ENCODE measurements around the gene SLC5A2.
A peak's percentile ranks its signal among the peaks of the same experiment; 100 is the strongest.
"Not testable (repeated sequence)": the region's sequence is repeated elsewhere in the genome, so short reads cannot be mapped to it uniquely, and the experiment has no call there.

SLC5A2 gene

GRCh38 chr16:31499928-31500327 is 17.0 kb downstream of the SLC5A2 start:
- no peak for DNase-seq

DNA sequence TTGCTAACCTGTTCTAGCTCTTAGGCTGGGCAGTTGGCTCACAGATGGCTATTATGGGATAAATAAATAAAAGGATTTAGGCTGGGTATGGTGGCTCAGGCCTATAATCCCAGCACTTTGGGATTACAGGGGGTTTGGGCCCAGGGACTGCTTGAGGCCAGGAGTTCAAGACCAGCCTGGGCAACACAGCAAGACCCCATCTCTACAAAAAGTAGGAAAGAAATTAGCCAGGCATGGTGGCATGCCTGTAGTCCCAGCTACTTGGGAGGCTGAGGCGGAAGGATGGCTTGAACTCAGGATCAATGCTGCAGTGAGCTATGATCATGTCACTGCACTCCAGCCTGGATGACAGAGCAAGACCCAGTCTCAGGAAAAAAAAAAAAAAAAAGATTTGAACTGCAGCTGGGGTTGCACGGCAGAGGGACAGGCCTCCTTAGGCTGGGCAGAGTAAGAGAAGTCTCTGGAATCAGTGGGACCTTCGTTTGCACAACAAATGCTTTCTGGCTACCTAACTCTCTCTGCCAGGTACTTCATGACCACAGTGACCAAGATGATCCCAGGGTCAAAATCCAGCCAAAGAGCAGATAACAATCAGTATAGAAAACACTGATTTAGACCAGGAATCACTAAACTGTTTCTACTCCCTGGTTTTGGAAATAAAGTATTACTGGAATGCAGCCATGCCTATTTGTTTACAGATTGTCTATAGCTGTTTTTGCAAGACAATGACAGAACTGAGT is 18.5 kb downstream of the SLC5A2 start:
- no peak for DNase-seq

- DNase-seq: no peak
Measured at GRCh38 chr16:31501966-31502348, 19.0 kb downstream of the SLC5A2 start.

GRCh38 chr16:31502981-31503380 is 20.1 kb downstream of the SLC5A2 start:
- no peak for DNase-seq

DNA sequence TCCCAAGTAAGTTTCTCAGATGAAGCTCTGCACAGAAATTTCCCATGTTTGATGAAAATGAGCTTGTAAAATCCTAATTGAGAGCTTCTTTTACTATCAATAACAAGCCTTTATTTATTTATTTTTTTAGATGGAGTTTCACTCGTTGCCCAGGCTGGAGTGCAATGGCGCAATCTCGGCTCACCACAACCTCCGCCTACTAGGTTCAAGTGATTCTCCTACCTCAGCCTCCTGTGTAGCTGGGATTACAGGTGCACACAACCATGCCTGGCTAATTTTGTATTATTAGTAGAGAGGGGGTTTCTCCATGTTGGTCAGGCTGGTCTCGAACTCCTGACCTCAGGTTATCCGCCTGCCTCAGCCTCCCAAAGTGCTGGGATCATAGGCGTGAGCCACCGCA is 20.6 kb downstream of the SLC5A2 start:
- DNase-seq: not testable (repeated sequence)

DNA sequence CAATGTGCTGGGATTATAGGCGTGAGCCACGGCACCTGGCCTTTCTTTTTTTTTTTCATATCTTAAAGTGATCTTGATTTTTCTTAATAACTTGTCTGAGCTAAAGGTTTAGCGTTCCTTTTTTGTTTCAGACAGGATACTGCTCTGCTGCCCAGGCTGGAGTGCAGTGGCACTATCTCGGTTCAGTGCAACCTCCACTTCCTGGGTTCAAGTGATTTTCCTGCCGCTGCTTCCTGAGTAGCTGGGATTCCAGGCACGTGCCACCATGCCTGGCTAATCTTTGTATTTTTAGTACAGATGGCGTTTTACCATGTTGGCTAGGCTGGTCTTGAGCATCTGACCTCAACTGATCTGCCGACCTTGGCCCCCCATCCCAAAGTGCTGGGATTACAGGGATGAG is 21.2 kb downstream of the SLC5A2 start:
- no peak for DNase-seq

- DNase-seq: peak in 1 of 5 experiments; percentile 85
Measured at GRCh38 chr16:31505483-31505882, 22.6 kb downstream of the SLC5A2 start.

GRCh38 chr16:31507617-31507928 is 24.6 kb downstream of the SLC5A2 start:
- no peak for DNase-seq

- DNase-seq: peak; percentile 57 to 93 (median 71)
Measured at GRCh38 chr16:31507929-31508705, 25.2 kb downstream of the SLC5A2 start, which contains the start of gene RUSF1. TSS of gene RUSF1 (minus strand) at chr16:31508391. CDS start at chr16:31508373, 18 bp downstream.

DNA sequence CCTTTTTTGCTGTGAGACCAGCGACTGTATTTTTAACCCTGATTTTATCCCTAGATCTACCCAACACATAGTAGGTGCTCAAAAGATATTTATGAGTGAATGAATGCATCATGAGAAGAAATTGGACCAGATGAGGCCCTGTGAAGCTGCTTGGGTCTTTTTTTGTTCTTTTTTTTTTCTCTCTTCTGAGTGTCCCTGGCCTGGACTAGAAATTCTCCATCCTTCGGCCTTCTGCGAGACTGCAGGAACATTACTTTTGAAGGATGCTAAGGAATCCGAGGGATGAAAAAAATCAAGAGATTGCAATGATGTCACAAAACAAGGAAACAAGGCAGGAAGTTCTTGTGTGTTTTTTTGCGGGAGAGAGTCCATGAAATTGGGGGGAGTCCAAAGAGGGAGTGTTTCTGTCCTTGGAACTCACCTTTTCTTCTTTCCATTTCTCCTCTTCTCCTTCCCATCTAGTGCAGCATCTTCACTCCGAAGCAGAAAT is 25.8 kb downstream of the SLC5A2 start:
- DNase-seq: no peak

DNA sequence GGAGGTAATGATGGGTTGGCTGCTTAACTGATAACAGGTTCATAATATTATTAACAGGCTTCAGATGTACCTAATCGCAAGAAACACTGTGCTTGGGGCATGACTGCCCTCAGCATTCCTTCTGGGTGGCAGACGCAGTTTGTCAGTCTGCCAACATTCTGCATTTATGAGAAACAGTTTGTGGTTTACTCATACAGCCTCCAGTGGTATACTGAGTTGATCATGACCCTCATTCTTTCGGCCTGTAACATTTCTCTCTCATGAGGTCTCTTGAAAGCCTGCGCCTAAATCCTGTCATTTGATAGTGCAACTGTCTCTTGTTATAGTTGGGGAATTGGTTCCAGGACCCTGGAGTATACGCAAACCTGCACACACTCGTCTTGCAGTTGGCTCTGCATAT is 30.2 kb downstream of the SLC5A2 start:
- DNase-seq: no peak

DNA sequence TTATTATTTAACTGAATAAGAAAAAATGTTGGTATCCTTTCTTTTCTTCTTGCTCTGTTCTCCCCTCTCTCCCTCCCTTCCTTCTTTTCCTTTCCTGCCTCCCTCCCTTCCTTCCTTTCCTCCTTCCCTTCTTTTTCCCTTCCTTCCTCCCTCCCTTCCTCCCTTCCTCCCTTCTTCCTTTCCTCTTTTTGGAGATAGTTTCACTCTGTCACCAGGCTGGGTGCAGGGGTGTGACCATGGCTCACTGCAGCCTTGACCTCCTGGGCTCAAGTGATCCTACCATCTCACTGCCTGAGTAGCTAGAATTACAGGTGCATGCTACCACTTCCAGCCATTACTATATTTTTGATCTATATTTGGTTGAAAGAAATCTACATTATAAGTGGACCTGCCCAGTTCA is 31.0 kb downstream of the SLC5A2 start:
- DNase-seq: no peak

DNA sequence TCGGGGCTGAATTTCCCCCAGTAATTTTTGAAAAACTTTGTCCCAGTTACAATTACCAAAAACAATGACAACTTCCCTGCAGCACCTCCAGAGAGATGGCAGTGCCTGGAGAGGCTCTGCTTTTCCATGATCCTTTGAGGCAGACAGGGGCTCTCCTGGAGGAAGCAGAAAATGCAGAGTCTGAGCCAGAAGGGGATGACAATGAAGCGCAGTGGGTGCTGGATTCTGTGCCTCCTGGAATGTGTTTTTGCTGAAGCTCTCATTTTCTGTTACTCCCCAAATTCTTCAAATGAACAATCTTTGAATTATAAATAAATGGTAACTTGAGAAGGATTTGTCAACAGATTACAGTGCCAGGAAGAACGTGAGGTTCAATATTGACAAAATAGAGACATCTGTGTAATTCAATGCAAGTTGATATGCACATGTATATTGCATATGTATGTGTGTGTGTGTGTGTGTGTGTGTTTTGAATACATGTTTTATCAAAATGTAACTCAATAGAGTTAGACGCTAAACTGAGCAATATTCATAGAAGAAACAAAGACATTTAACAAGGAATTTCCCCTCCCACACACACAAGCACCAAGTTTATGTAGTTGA is 35.0 kb downstream of the SLC5A2 start:
- no peak for DNase-seq

GRCh38 chr16:31519759-31520431 is 37.0 kb downstream of the SLC5A2 start:
- DNase-seq: no peak

- no peak for DNase-seq
Measured at GRCh38 chr16:31521368-31521767, 38.4 kb downstream of the SLC5A2 start.

DNA sequence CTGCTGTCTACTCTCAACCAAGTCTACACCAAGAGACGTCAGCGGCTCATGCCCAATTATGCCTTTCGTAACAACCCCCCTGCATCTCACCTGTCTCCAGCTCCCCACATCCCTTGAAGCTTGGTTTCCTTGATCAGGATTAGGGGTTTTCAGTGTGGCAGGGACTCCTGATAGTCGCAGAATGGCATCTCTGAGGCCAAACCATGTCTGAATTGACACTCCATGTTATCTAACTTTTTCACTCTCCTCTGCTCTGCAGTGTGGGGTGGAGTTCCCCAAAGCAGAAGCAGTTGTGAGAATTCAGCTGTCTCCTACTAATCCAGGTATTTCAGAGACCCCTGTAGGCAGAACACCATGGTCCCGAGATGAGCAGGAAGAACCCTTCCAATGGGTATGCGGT is 39.1 kb downstream of the SLC5A2 start:
- no peak for DNase-seq

GRCh38 chr16:31523768-31524167 is 40.8 kb downstream of the SLC5A2 start:
- DNase-seq: not testable (repeated sequence)

DNA sequence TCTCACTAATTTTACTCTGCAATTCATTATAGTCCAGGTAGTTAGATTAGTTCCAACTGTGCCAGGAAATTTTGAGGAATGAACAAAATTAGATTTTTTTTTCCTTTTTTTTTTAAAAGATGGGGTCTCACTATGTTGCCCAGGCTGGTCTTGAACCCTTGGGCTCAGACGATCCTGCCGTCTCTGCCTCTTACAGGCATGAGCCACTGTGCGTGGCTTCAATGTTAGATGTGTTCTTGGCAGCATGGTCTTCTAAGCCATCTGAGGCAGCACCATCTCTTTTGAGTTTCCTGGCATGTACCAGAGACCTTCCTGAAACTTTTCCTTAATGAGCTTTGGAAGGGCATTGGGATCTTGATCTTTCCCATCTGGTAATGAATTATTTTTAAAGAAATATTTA is 42.2 kb downstream of the SLC5A2 start:
- no peak for DNase-seq

DNA sequence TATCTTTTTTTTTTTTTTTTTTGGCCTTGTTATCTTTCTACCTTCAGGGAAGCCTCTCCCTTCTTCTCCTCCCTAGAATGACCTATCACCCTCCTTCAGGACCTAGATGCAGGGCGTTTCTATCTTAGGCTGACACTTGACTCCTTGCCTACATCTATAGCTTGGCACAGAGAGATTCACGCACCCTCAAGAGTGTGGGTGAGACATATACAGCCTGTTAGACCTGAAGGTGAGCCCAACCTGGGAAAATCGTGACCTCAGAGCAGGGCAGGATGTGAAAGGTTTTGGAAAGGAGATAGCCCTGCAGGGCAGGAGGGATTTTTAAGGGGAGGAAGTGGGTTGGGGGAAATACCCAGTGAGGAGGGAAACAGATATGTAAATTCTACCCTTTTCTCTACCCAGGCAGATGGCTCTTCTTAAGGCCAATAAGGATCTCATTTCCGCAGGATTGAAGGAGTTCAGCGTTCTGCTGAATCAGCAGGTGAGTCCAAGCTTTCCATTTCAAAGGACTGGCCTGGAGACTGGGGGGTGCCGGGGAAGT is 44.9 kb downstream of the SLC5A2 start, which contains the start of gene AHSP:
TSS of gene AHSP (plus strand) at position 167 of the 541 bp plus-strand sequence. CDS start at position 407, 240 bp downstream.
- no peak for DNase-seq

- no peak for DNase-seq
Measured at GRCh38 chr16:31528523-31529107, 45.7 kb downstream of the SLC5A2 start.

DNA sequence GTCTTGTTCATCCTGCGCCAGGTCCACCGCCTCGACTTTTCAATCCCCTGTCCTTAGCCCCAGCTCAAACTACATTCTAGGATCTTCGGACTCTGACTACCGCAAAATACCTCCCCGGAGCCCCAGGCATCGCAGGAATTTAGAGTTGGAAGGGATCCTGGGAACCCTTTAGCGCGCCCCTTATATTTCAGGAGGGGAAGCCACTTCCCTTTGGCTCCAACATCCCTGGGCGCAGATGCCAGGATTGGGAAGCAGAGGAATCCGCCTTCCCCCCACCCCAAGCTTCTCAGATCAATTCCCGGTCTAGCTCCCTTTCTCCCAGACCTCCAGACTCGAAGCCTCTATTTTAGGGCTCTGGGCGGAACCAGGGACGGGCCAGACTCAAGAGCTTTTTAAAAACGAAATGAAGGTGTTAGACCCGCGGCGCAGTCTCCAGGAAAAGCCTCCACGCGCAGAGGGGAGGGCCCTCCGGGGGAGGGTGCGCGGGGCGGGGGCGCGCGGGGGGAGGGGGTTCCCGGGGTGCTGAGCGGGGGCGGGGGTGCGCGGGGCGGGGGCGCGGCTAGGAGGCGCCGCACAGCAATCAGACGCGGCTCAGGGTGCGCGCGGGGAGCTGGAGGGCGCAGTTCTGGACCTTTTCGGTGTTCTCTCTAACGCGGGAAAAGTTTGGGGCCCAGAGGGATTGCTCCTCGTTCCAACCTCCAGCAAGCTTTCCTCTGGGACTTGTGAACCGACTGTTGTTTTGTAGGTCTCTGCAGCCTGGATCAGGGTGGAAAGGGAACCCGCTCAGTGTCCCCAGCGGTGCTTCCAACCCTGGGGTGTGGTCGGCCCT is 46.4 kb downstream of the SLC5A2 start:
- DNase-seq: no peak

All from T-helper 2 cell (primary cell).